MCF 10A (cell line): Measurements from ENCODE around the gene PDLIM4. TPM values are rescaled to one million over a fixed set of nuclear protein-coding genes. Genes with fewer than 3 reads are reported as not detected.
A peak's percentile ranks its signal among the peaks of the same experiment; 100 is the strongest.

Experiments
- BruUV-seq: library from RNA; stranded (reverse); fragments of 400-500 nt; replicated peaks from 2 replicates; lab custom pipeline; 2021; lab: Mats Ljungman, UMichigan
- CTCF ChIA-PET: fragments of 300-600 bp; sonication (Branson Sonifier 250); formaldehyde crosslinking; extraction: SDS; loops from one replicate; lab custom pipeline; 2021; ENCODE audit warnings: antibody characterized with exemption, inconsistent platforms; lab: Yijun Ruan, JAX
- POLR2A ChIA-PET: fragments of 300-600, 350-650 bp; sonication (Branson Sonifier 250); formaldehyde crosslinking; extraction: SDS; loops from one replicate; lab custom pipeline; 2020; ENCODE audit warnings: antibody characterized with exemption, inconsistent platforms; lab: Yijun Ruan, JAX
- DNase-seq: peaks from one replicate; pipeline ENCODE4 v3.0.0-alpha.2; 2018; ENCODE audit not compliant: unreplicated experiment
- H3K27ac Mint-ChIP-seq: one replicate; pipeline ENCODE4 v1.8.0; 2022; ENCODE audit warnings: mild to moderate bottlenecking, low read depth, mixed read lengths; ENCODE audit not compliant: unreplicated experiment
- H3K27me3 Mint-ChIP-seq: one replicate; pipeline ENCODE4 v1.8.0; 2022; ENCODE audit warnings: mixed read lengths; ENCODE audit not compliant: insufficient read depth, unreplicated experiment
- H3K36me3 Mint-ChIP-seq: one replicate; pipeline ENCODE4 v1.8.0; 2022; ENCODE audit warnings: mild to moderate bottlenecking, moderate library complexity, mixed read lengths; ENCODE audit not compliant: insufficient read depth, unreplicated experiment
- H3K4me1 Mint-ChIP-seq: one replicate; pipeline ENCODE4 v1.8.0; 2022; ENCODE audit warnings: mixed read lengths; ENCODE audit not compliant: insufficient read depth, unreplicated experiment
- H3K4me3 Mint-ChIP-seq: one replicate; pipeline ENCODE4 v1.8.0; 2022; ENCODE audit warnings: mild to moderate bottlenecking, moderate library complexity, mixed read lengths; ENCODE audit not compliant: unreplicated experiment
- H3K9me3 Mint-ChIP-seq: one replicate; pipeline ENCODE4 v1.8.0; 2022; ENCODE audit warnings: mixed read lengths; ENCODE audit not compliant: unreplicated experiment
- CTCF ChIP-seq: fragments of 200-600 bp; IDR thresholded peaks from one replicate; pipeline ENCODE4 v1.8.0; 2022; ENCODE audit warnings: antibody characterized with exemption, mild to moderate bottlenecking; ENCODE audit not compliant: unreplicated experiment
- intact Hi-C: fragments of 100-400 bp; cut with micrococcal nuclease; formaldehyde crosslinking; loops from 2 replicates; pipeline ENCODE4 v1.14.1; 2022
- total RNA-seq: library from RNA; stranded (reverse); gene quantifications from 2 replicates; pipeline ENCODE4 v1.2.3, GENCODE V29; 2022

PDLIM4 gene
- total RNA-seq, 1 experiment from 2014 or later: 101 TPM

DNA sequence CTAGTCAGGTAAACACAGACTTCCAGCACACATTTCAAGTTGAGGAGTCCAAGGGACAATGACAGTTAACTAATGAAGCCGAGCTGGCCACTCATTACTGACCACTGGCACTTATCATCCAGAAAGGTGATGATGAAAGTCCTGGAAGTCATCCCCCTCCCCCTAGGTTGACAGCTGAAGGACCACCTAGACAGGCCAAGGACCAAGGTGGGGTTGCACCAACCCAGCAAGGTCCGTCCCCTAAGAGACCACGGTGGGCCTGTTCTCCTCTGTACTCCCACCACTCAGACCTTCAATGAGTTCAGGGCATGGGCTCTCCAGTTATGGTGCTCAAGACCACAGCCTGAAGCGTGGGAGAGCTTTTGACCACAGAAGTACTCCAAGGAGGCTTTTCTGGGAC, 43.0 kb upstream of the PDLIM4 start:
- Mint-ChIP-seq H3K4me3 (no peak overlapping the region), H3K9me3 (no peaks in the 10 kb centered on the region), H3K27ac (peak overlapping the region; percentile 80), H3K36me3 (peaks cover 19% of the 10 kb centered on the region), H3K4me1 (peaks cover 10% of the 10 kb centered on the region), H3K27me3 (no peaks in the 10 kb centered on the region)
- POLR2A ChIA-PET: interaction anchor here (0.6 to 4.6 kb wide), 17 partner anchors 9 to 1407 kb away, joined by 3 to 97 read pairs (median 4); partner anchors contain the start of gene P4HA2
- no peak for DNase-seq
- TF ChIP-seq CTCF: no peak
- intact Hi-C loops: no loop called here
- CTCF ChIA-PET: interaction anchor here (0.6 to 5.0 kb wide), 13 partner anchors 10 to 276 kb away, joined by 3 to 35 read pairs (median 6); partner anchors contain the start of gene IRF1
- no TSS peak for BruUV-seq

DNA sequence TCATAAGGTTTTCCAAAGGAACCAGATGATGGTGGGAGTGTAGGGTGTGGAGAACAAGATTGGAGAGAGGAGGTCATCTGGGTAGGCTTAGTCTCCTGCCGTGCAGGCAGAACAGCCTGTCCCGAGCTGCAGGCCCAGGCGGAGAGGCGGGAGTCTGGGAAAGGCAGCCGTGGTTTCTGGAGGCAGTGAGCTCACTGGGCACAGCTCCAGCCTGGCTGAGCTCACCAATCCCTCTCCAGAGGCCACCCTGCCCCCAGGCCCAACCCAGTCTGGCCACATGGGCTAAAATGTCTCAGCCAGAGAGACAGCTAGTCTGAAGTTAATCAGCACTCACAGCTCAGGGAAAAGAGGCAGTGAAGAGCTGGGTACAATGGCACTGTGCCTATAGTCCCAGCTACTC, 42.2 kb upstream of the PDLIM4 start:
- TF ChIP-seq CTCF: no peak
- peak overlapping the region; percentile 32 for H3K4me3 Mint-ChIP-seq
- H3K27me3 Mint-ChIP-seq: no peaks in the 10 kb centered on the region
- ChIA-PET POLR2A (interaction anchor here (0.5 to 4.6 kb wide), 19 partner anchors 10 to 1406 kb away, joined by 3 to 97 read pairs (median 4); partner anchors contain the start of genes P4HA2 and SLC22A4), CTCF (interaction anchor here (0.6 to 5.0 kb wide), 19 partner anchors 8 to 286 kb away, joined by 3 to 35 read pairs (median 5); partner anchors contain the start of genes IRF1 and P4HA2)
- intact Hi-C loops: loop anchor here (1.0 kb wide), 1 partner anchor 9 kb away; no protein-coding TSS in a partner anchor
- DNase-seq: peak; percentile 99
- H3K9me3 Mint-ChIP-seq: no peaks in the 10 kb centered on the region
- peak overlapping the region; percentile 80 for H3K27ac Mint-ChIP-seq
- H3K4me1 Mint-ChIP-seq: peaks cover 15% of the 10 kb centered on the region
- BruUV-seq: no TSS peak
- H3K36me3 Mint-ChIP-seq: peaks cover 19% of the 10 kb centered on the region

DNA sequence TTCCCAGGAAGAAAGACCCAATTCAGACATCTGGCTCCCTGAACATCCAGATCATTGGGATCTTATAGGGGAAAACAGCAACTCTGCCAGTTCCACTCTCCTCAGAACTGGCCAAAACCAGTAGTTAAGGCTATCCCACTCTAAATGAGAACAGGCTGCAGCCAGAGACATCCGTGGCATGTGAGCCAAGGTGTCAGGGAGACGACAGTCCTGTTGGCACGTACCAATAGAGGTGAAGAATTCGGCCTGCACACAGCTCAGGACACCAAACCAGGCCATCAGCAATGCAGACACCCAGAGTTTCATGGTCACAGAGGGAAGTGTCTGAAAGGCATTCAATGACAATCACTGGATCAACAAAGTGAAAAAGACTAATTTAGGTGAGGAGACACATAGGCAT, 39.2 kb upstream of the PDLIM4 start:
- Mint-ChIP-seq H3K27ac (no peak overlapping the region), H3K4me1 (peaks cover 25% of the 10 kb centered on the region), H3K4me3 (no peak overlapping the region), H3K9me3 (no peaks in the 10 kb centered on the region), H3K36me3 (peaks cover 19% of the 10 kb centered on the region), H3K27me3 (no peaks in the 10 kb centered on the region)
- intact Hi-C loops: no loop called here
- POLR2A ChIA-PET: interaction anchor here (0.6 to 4.6 kb wide), 2 partner anchors 7 to 669 kb away, joined by 3 to 97 read pairs; partner anchors contain the start of gene P4HA2
- DNase-seq: no peak
- CTCF ChIA-PET: interaction anchor here (0.8 to 5.0 kb wide), 7 partner anchors 20 to 282 kb away, joined by 3 to 35 read pairs (median 4); no protein-coding TSS in a partner anchor
- no TSS peak for BruUV-seq
- TF ChIP-seq CTCF: no peak

- intact Hi-C loops: no loop called here
- DNase-seq: no peak
- no peaks in the 10 kb centered on the region for H3K27me3 Mint-ChIP-seq
- ChIA-PET CTCF (interaction anchor here (0.9 to 5.0 kb wide), 5 partner anchors 19 to 154 kb away, joined by 3 to 35 read pairs (median 4); no protein-coding TSS in a partner anchor), POLR2A (no interaction called here)
- H3K9me3 Mint-ChIP-seq: no peaks in the 10 kb centered on the region
- no peak overlapping the region for H3K27ac Mint-ChIP-seq
- no peak overlapping the region for H3K4me3 Mint-ChIP-seq
- H3K4me1 Mint-ChIP-seq: peaks cover 36% of the 10 kb centered on the region
- BruUV-seq: no TSS peak
- H3K36me3 Mint-ChIP-seq: peaks cover 19% of the 10 kb centered on the region
- no peak for TF ChIP-seq CTCF
Observed at GRCh38 chr5:132219289-132219970, 38.1 kb upstream of the PDLIM4 start.
